ENCODE measurements around the gene MRC1.

GRCh38 chr10:17838080-17838648 is 29.0 kb downstream of the MRC1 start:
- TF ChIP-seq CTCF (optimal IDR thresholded peaks at IDR 0.05 in 1 of 3, IDR thresholded peaks at IDR 0.05 in 1 of 3, conservative IDR thresholded peaks at IDR 0.05 in 1 of 3; ENCODE audit: extremely low read depth in 1 of 3, insufficient read depth in 2 of 3, low read length in 3 of 3) = no peak
- TF ChIP-seq EZH2 (IDR thresholded peaks at IDR 0.05; ENCODE audit: low read length) = no peak
